Hematopoietic multipotent progenitor cell treated with erythropoietin and hydrocortisone succinate and interleukin-3 and kit ligand, for 4 days (in vitro differentiated cells): Measurements from ENCODE around the gene TRAF5.

Experiments used
- DNase-seq: peaks from one replicate; pipeline ENCODE4 v3.0.0-alpha.2; 2015

The TRAF5 gene

DNA sequence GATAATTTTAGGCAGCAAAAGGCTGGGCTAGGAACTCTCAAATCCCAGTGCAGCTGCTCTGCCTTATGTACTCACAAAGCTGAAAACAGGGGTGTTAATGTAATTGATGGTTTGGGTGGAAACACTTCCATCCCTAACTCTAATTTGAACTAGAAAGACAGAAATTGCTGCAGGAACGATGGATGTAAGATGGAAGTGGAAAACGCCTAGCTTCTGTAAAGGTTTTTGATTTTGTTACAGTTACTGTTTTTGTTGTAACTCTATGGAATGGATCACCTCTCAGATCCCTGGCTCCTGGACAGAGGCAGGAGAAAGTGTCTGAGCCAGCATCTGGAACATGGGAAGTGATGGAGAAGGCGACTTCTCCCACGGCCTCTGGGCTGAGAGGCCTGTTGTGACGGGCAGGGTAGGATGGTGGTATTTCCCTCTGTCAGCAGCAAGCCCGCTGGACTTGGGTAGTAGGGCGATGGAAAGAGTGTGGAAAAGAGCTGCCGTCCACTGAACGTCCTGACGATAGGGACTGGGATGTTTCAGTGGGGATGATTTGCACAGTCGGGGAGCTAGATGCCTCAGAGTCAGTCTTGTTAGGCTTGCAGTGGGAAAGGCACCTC, 1.6 kb downstream of the TRAF5 start:
- DNase-seq = no peak

GRCh38 chr1:211328866-211329475, 2.3 kb downstream of the TRAF5 start:
- no peak for DNase-seq

- no peak for DNase-seq
These were observed 3.1 kb downstream of the TRAF5 start for GRCh38 chr1:211329764-211330201.

- DNase-seq = no peak
These were observed 3.8 kb downstream of the TRAF5 start for GRCh38 chr1:211330282-211330936.

DNA sequence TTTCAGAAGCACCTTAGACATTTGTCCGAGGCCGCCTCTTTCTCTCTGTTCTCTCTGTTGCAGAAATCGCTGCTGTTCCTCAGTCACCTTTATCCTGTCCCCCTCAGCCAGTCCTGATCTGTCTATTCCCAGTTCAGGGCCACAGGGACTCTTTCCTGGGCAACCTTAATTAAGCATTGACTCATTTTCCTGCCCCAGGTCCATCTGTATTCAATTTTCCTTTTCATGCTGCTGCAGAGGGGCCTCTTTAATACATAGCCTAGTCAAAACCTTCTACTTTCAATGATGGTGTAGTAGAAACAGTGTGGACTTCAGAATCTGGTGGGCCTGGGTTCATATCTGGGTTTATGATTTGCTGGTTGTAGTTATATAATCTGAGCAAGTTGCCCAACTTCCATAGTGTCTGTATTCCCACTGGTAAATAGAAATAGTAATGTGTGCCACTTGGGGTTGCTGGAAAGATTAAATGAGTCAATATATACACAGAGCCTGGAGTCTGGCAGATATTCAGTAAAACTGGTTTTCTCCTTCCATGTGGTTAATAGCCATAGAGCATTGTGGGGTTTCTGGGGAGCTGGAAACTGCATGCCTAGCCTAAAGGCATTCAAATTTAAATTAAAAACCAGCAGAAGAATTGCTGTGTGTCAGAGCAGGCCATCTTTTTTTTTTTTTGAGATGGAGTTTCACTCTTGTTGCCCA, 4.5 kb downstream of the TRAF5 start:
- DNase-seq = no peak

GRCh38 chr1:211332036-211332616, 5.5 kb downstream of the TRAF5 start:
- DNase-seq = no peak

DNA sequence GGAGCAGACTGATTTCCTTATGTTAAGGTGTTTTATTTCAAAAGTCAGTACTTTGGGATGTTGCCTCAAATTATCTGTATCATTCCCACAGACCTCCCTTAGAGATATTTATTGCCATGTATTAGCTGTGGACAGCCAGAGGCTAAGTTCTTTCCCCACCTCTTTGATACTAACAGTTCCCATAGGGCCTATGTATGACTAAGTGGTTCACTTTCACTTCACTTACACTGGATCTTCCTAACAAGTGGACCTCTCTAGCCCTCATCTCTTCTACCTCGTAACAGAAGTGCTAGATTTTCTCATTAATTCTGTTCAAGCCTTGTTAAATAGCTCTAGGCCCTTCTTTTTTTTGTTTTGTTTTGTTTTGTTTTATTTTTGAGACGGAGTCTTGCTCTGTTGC, 6.2 kb downstream of the TRAF5 start:
- DNase-seq = no peak

- no peak for DNase-seq
These were observed 7.3 kb downstream of the TRAF5 start for GRCh38 chr1:211333906-211334305.

DNA sequence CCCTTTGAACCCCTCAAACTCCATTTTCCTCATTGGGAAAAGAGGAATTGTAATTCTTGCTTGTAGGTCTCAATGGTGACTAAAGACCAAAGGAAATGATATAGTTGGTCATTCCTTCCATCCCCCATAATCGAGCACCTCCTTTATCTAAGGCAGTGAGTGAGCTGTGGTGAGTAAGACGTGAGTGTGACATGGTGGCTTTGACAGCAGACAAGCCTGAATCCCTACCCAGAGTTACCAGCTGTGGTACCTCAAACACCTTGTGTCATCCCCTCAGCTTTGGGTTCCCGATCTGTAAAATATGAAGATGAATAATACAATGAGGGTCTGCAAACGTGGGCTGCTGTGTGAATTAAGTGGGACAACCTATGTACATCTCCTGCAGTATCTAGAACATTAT, 8.4 kb downstream of the TRAF5 start:
- no peak for DNase-seq

- DNase-seq = no peak
These were observed 9.0 kb downstream of the TRAF5 start for GRCh38 chr1:211335522-211336157.

GRCh38 chr1:211336161-211336560, 9.5 kb downstream of the TRAF5 start:
- DNase-seq = no peak

DNA sequence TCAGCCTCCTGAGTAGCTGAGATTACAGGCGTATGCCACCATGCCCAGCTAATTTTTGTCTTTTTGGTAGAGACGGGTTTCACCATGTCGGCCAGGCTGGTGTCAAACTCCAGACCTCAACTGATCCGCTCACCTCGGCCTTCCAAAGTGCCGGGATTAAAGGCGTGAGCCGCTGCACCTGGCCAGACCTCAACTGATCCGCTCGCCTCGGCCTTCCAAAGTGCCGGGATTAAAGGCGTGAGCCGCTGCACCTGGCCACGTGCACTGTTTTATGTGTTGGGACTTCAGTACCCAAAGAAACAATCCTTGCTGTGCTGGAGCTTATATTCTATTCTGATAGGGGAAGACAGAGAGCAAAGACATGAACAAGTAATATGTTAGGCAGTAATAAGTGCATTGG, 10.1 kb downstream of the TRAF5 start:
- no peak for DNase-seq

- DNase-seq = no peak
These were observed 11.0 kb downstream of the TRAF5 start for GRCh38 chr1:211337430-211338223.

- DNase-seq = no peak
These were observed 11.6 kb downstream of the TRAF5 start for GRCh38 chr1:211338224-211338620.

DNA sequence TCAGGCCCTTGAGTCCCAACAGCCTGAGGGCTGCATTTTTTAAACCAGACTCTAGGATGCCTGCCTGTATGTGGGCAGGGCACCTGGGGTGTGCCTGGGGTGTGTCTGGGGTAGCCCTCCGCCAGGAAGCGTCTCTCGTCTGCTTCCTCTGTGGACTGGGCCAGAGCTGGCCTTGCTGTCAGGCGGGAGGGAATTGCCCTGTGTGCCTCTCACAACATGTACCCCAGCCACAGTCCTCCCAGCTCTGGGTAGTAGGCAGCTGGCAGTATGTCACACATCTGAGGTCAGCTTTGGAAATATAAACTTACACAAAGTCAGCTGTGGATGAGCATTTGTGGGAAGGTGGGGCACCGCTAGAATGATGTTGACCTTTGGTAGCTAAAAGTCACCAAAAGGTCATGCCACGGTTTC, 13.0 kb downstream of the TRAF5 start:
- peak; percentile 44 for DNase-seq

DNA sequence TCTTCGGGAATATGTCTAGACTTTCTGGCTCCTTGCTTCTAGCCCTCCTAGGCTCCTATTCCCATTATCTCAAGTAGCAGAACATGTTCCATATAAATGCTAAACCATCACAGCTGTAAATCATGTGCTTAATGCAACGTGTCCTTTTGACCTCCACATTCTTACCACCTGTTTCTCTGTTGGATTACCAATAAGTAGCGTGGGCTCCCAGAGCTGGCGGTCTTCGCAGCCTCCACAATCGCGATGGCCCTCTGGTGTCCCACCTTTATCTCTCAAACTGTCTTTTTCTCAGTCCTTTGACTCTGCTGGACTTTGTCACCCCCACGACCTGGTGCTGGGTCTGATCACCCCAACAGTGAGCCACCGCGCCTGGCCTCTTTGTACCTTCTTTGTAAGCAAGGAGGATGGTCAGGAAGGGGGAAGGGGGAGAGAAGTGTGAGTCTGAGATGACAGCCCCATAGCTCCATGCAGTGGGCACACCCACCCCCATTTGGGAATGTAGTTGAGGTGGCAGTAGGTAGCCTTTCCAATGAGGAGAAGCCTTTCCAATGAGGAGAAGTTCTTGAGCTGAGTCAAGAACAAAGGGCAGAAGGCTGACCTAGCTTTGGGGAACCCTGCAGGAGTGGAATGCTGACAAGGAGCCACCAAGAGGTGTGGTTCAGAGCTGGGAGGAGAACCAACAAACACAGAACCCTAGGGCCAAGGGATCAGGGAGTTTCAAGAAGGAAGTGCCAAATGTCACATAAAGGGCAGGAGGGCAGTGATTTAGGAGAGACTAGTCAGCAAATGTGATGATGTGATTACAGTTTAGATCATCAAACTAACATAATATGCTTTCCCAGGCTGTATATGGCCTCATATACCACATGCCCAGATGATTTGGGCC, 14.2 kb downstream of the TRAF5 start:
- no peak for DNase-seq

- DNase-seq = no peak
These were observed 15.4 kb downstream of the TRAF5 start for GRCh38 chr1:211341999-211342398.

DNA sequence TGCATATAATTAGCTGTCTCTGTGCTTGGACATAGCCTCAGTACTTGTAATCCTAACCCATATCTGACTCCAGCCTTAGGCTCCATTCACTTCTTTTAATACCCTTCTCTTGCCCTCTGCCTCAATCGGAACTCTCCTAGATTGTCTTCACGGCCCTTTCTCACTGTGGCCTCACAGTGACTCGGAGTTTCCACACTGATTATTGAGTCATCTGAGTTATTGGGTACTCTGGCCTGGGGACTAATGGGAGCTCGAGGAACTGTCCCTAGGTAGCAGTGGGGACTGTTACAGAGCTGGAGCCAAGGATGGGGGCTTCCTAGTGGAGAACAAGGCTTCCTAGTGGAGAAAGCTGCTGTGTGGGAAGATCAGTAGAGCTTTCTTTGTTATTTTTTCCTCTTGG, 17.0 kb downstream of the TRAF5 start:
- no peak for DNase-seq

- DNase-seq = peak; percentile 35
These were observed 17.6 kb downstream of the TRAF5 start for GRCh38 chr1:211344152-211344618.

DNA sequence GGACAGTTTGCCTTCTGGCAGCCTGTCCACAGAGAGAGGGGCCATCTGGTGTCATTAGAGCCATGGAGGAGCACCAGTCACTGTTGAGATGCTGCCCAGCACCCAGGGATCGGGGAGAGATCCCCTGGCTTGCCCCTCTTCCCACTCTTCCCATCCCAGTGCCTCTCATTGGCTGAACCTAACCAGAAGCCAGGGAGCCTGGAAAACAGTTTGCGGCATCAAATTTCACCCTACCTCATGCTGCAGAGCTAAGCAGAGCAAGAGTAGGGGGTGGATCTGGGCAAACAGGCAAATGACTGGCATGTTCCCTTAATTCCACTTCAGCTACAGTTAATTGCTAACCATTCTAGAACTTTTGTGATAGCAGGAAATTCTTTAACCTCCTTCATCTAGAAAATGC, 19.1 kb downstream of the TRAF5 start:
- DNase-seq = no peak
